Measurements from ENCODE around the gene RPAP3. TPM values are rescaled to one million over a fixed set of nuclear protein-coding genes. Genes with fewer than 3 reads are reported as not detected.

Gene RPAP3, protein sequence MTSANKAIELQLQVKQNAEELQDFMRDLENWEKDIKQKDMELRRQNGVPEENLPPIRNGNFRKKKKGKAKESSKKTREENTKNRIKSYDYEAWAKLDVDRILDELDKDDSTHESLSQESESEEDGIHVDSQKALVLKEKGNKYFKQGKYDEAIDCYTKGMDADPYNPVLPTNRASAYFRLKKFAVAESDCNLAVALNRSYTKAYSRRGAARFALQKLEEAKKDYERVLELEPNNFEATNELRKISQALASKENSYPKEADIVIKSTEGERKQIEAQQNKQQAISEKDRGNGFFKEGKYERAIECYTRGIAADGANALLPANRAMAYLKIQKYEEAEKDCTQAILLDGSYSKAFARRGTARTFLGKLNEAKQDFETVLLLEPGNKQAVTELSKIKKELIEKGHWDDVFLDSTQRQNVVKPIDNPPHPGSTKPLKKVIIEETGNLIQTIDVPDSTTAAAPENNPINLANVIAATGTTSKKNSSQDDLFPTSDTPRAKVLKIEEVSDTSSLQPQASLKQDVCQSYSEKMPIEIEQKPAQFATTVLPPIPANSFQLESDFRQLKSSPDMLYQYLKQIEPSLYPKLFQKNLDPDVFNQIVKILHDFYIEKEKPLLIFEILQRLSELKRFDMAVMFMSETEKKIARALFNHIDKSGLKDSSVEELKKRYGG
- 27.7 and 44.8 TPM in 2 replicates for total RNA-seq (2014; rRNA removed; shearing (Covaris generic))

GRCh38 chr12:47705566-47706425 lies at the start of gene RPAP3:
Gene RPAP3, minus strand, starts transcription at chr12:47706030. Its CDS starts 3,190 bp downstream, at chr12:47702840.
- DNase-seq (ENCODE audit: low spot score) = peak; percentile 82

- no peak for DNase-seq (ENCODE audit: low spot score)
Observed at GRCh38 chr12:47754881-47755280, 49.1 kb upstream of the RPAP3 start.

DNA sequence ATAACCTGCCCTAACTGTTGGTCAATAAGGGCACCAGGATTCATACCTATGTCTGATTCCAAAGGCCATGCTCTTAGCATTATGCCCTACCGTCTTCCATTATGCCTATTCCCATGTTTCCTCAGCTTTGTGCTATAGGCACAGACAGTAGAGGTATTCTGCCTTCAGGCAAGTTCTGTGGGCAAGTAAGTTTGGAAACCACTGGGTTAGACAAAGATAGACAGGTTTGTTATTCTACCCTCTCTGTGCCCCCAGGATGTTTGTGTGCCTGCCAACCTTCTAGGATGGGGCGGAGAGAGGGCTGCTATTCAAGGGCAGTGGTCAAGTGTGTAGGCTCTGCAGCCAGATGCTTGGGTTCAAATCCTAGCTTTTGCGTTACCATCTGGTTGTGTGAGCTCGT lies 48.3 kb upstream of the RPAP3 start:
- DNase-seq (ENCODE audit: low spot score) = no peak

GRCh38 chr12:47753021-47754001 lies 47.5 kb upstream of the RPAP3 start:
- peak; percentile 77 for DNase-seq (ENCODE audit: low spot score)

- DNase-seq (ENCODE audit: low spot score) = peak; percentile 56
Observed at GRCh38 chr12:47752552-47752951, 46.7 kb upstream of the RPAP3 start.

- DNase-seq (ENCODE audit: low spot score) = no peak
Observed at GRCh38 chr12:47752121-47752520, 46.3 kb upstream of the RPAP3 start.

DNA sequence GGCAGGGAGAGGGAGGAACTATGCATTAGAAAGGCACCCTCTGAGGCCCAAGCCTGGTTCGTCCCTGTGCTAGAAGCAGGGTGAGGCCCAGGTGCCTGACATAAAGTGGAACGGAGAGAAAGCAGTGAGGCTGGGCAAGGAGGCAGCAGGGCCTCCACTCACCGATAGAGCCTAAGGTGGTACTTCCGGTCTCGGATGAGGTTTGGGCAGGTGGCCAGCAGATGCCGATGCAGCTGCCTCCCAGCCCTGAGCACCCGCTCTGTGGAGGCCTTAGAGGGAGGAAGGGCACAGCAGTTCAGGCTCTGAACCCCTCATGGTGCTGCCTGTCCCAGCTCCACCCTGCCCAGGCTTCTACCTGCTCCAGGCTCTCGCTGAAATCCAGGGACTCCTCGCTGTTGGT lies 45.7 kb upstream of the RPAP3 start:
- no peak for DNase-seq (ENCODE audit: low spot score)

DNA sequence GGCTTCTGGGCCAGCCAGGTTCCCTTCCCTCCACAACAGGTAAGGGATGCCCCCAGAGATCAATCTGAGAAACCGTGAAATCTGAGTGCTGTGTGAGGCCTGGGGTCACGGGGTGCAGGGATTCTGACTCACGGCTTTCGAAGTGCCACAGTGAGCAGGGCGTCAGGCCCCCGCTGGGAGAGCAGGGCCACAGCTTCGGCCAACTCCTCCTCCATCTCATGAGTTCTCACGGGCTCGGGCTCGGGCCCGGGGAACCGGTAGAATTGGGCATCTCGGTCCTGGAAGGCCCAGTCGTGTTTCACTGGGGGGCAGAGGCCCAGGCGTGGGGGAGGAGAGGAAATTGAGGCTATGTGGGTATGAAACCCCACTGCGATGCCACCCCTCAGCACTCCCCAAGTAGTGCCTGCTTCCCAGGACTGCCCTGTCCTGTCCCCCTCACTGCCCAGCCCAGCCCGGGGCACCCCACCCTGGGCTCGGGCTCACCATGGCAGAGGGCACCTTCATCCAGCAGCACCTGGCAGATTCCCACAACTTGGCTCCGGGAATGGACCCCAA lies 45.2 kb upstream of the RPAP3 start:
- no peak for DNase-seq (ENCODE audit: low spot score)

DNA sequence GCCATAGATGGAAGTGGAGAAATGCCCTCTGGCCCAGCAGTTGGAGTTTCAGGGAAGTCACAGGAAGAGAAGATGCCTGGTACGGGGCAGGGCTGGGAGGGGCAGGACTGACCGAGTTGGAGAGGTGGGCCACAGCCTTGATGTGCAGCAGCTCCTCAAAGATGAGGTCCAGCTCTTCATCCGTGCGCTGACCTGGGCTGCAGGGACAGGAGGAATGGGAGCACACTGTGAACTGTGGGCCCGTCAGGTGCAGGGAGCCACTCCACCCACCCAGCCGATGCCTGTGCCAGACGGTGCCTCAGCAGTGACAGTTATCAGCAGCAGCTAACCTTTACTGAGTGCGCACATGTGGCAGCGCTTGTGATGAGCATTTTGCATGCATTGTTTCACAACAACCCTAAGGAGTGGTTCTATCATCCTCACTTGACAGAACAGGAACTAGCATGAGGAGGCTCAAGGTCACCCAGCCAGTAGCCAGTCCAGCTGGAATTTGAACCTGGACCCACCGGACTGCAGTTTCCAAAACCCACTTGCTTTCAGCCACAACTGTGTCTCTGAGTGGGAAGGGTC lies 44.5 kb upstream of the RPAP3 start:
- DNase-seq (ENCODE audit: low spot score) = no peak

DNA sequence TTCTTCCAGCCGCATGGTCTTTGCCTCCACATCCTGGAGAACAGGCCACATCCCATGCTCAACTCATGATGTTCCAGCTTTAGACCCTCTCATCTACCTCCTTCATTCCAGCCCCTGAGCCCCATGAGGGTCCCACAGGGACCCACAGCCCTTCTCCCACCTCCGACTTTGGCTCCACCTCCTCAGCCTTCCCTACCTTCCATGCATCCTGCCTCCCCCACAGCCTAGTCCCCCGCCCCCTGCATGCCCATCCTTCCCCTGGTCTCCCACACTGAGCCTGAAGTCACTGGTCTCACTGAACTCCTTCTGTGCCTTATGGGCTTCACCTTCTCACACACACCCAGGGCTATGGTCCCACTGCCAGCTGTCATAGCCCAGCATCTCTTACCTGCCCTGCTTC lies 43.1 kb upstream of the RPAP3 start:
- DNase-seq (ENCODE audit: low spot score) = no peak

DNA sequence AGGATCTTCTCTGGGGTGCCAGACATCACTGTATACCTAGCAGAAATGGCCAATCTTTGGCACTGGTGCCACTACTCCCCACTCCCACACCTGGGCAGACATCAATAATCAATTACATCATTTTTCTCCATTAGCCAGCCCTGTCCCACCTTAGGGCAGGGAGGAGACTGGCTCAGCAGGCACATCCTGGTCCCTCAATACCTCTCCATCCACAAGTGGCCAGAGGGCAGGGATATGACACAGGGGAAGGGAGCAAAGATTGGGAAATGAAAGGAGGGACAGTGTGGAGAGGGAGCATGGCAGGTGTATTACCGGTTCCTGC lies 42.6 kb upstream of the RPAP3 start:
- no peak for DNase-seq (ENCODE audit: low spot score)

- DNase-seq (ENCODE audit: low spot score) = no peak
Observed at GRCh38 chr12:47747596-47748506, 42.0 kb upstream of the RPAP3 start.

- no peak for DNase-seq (ENCODE audit: low spot score)
Observed at GRCh38 chr12:47747126-47747525, 41.3 kb upstream of the RPAP3 start.

- no peak for DNase-seq (ENCODE audit: low spot score)
Observed at GRCh38 chr12:47746523-47746922, 40.7 kb upstream of the RPAP3 start.

- no peak for DNase-seq (ENCODE audit: low spot score)
Observed at GRCh38 chr12:47746073-47746472, 40.2 kb upstream of the RPAP3 start.

DNA sequence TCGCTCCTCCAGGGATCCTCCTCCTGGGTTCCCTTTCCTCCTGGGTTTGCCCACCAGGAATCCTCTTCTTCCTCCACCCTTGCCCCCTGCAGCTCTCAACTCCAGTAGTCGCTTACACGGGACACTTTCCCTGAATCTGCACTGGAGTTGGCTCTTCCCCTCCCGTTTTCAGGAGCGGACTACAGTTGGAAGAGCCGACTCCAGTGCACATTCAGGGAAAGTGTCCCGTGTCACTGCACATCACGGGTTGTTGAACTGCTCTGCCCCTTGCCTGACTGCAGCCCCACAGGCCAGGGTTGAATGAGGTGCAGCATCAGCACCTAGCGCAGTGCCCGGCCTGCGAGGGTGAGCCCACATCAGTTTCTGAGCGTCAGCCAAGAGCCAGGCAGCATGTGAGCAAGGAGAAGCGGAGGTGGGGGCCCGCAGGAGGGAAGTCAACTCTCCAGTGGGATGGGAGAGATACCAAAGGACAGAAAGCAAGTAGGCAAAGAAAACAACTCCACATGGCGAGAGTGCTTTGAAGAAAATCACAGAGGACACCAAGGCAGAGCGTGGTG lies 39.7 kb upstream of the RPAP3 start:
- DNase-seq (ENCODE audit: low spot score) = no peak

- no peak for DNase-seq (ENCODE audit: low spot score)
Observed at GRCh38 chr12:47744778-47745436, 39.1 kb upstream of the RPAP3 start.

DNA sequence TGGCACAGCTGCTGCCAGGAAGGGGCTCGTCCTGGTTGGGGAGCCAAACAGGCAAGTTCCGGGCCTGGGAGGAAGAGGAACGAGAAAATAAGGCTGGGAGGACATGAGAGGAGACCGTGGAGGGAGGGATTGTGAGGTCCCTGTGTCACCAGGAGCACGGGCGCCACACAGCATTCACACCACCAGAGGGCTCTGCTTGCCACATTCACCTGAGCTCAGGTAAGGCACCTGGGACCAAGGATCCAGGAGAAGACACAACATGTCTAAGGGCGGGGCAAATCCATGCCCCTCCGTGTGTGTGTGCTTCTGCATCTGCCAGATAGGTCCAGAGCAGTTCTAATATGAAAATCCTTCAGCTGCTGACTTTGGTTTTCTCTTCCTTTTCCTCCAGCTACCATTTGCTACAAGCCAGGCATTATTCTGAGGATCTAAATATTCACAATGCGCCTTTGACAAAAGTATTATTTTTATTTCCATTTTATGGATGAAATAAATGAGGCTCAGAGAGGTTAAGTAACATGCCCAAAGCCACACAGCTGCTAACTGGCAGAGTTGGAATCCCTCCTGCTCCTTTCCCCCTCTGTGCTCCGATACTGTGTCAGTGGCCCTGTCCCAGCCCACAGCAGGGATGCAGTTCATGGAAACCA lies 38.3 kb upstream of the RPAP3 start:
- no peak for DNase-seq (ENCODE audit: low spot score)
